HG03175 (cell line): ENCODE measurements around the gene COL4A2.
A peak's percentile ranks its signal among the peaks of the same experiment; 100 is the strongest.

Source experiments
- ATAC-seq: cut with Tn5 transposase; IDR thresholded peaks from one replicate; pipeline ENCODE4 v1.9.1; 2021; ENCODE audit warnings: mild to moderate bottlenecking, moderate library complexity; ENCODE audit not compliant: unreplicated experiment

Gene COL4A2

DNA sequence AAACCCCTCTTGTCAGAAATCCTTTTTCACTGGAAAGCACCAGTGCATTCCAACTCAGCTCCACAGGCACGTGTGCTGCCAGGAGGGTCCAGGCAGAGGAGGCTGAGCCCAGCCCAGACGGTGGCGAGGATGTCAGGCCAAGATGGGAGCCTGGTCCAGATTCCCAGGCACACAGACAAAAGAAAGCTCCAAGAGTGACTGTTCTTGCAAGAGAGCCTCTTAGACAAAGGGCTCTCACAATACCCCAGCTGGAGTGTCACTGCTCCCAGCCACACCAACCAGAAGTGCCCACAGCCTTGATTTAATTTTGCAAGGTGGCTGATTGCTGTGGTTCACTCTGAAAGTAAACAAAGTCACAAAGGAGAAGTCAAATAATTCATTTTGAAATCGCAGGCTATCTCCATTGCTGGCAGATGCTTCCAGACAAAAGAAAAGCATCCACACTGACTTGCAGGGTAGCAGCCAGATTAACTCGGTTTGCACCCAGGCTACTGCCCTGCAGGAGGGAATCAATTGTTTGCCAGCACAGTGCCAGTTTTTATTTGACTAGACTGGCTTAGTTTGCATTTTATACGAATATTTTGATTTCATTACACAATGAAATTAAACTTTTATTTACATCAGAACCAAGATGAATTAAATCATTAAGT, 159.3 kb downstream of the COL4A2 start:
- no peak for ATAC-seq

DNA sequence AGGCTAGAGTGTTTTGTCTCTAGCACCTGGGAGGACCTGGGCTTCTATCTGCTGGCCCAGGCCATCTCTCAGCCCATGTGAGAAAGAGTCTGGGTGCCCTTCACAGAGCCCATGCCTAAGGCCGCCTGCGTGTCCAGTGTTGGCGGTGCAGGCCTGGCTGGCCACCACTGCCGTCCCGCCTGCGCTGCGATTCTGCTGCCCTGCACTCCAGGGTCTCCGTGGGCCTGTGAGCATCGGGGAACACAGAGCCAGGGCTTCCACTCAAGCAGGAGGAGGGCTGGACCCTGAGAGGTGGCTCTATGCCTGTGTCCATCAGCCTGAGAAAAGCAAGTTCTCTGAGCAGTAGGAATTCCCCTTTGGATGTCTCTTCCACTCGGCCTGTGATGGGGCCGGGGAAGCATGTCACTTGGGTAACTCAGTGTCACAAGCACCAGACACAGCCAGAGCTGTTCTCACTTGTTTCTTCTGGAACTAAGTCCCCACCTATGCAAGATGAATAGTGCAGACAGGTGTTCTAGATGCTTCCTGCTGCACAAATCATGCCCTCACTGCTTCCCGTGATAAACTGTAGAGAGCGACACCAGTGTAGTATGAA, 160.5 kb downstream of the COL4A2 start:
- no peak for ATAC-seq

DNA sequence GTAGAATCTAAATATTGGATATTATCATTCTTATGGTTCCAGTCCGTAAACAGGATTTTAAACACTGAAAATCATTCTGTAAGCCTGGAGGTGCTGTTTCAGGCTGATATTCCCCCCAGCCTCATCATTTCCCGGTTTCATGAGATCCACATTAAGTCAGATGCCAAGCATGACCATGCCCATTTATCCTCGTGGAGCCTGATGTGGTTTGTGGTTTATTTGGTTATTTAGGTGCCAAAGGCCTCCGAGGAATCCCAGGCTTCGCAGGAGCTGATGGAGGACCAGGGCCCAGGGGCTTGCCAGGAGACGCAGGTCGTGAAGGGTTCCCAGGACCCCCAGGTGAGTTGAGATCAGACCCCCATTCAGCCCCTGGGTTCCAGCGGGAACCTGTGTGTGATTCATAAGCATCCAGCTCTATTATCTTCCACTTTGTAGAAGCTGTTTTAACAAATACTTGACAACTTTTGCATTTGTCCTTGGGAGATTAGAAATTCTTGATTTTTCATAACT, 162.0 kb downstream of the COL4A2 start:
- no peak for ATAC-seq

DNA sequence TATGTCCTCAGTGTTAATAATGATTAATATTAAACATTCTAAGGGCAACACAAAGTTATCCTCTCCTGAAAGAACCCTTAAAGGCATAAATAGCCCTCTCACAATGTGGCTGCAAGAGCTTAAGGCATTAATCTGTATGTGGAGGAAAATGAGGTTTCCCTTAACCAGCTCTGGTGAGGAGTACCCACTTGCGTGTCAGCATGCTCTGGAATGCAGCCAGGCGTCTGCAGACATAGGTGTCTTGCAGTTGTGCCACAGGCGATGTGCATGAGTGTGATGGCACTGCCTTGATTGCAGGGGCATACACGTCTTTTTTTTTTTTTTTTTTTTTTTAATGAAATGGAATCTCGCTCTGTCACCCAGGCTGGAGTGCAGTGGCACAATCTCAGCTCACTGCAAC, 162.5 kb downstream of the COL4A2 start:
- no peak for ATAC-seq

DNA sequence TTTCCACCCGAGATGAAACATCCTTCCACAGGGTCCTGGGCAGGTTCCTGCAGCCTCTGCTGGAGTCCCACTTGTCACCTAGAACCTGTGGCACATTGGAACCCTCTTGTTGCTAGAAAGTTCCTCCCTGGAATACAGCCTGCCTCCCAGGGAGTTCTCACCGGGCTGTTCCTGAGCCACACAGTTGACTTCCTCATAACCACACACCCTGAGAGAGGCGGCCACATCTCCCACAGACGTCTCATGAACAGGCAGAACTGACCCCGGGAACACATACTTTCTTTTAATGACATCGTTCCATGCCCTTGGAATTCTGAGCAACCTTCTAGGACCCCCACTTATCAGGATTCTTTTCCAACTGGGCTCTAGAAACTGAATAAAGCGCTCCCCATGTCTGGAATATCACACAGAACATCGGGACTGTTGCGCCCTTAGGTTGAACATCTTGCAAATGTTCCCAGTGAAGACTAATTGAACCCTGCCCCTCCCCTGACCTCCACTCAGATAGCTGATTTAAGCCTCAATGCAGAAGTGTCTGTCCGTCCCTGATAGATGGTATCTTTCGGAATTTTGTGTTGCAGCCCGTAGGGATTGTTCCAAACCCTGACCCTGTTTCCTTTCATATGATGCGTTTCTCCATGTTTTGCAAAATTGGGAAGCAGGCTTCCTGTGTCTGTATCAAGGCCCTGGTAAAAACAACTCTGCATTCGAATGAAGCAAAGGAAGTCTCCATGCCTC, 163.4 kb downstream of the COL4A2 start:
- no peak for ATAC-seq

DNA sequence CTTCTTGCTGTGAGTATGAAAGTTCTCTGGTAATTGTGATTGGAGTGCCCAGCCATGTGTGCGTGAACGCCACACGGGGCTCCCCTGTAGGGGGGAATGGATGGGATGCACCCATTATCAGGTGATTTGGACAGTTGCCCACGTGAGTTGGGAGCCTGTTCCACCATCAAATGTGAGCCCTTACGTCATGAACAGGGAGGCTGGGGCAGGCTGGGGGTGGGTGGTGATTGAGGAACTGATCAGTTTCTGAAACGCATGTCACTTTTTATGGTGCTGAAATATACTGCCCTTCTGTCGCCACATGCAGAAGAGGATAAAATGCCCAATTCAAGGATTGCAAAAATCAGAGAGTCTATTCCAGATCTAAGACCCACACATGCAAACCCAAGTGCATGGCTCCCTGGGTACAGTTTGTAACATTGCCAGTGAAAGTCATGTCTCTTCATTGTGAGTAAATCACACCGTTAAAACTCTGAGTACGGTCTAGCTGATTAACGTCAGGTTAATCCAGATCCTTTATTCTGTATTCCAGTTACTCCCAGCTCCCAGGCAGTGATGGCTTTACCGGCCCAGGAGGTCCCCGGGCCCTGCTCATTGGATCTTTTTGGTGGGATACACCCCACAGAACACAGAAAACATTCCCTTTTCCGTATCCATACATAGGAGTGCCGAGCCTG, 164.2 kb downstream of the COL4A2 start:
- ATAC-seq, result peak; percentile 63

DNA sequence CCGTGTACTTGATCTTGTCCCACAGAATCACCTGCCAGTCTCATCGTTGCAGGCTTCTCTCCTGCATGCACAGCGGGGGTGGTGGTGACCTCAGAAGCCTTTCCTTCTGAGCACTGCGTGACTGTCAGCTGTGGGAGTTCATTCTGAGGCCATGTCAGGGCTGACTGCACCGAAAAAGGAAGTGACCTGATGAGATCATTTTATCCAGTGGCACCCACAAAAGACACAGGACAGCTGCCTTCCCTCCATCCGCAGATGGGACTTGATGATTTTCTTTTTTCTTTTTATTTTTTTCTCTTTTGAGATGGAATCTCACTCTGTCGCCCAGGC, 164.7 kb downstream of the COL4A2 start:
- peak; percentile 98 for ATAC-seq

DNA sequence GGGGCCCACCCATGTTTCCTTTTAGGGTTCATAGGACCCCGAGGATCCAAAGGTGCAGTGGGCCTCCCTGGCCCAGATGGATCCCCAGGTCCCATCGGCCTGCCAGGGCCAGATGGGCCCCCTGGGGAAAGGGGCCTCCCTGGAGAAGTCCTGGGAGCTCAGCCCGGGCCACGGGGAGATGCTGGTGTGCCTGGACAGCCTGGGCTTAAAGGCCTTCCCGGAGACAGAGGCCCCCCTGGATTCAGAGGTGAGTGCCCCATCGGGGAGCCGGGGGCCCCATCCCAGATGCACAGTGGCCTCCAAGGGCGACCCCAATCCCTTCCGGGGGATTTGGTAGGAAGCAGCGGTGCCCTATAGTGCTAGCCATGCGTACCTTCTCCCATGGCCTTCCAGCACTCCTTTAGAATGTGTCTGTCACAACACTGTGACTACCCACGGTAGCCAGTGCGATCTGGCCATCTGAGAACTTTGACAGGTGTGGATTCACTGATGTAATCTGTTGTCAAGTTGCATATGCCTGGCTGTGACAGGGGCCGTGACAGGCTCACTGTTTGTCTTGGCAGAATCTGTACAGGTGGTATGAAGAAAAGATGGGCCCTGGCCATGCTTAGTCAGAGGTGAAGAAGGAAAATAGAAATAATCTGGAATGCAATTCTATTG, 165.9 kb downstream of the COL4A2 start:
- no peak for ATAC-seq

DNA sequence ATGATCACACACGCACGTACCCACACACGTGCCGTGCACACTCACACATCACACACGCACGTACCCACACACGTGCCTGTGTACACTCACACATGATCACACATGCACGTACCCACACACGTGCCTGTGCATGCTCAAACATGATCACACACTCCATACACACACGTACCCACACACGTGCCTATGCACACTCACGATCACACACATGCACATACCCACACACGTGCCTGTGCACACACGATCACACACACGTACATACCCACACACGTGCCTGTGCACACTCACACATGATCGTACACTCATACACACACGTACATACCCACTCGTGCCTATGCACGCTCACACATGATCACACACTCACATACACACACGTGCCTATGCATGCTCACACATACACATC, 167.6 kb downstream of the COL4A2 start:
- ATAC-seq, result no peak

DNA sequence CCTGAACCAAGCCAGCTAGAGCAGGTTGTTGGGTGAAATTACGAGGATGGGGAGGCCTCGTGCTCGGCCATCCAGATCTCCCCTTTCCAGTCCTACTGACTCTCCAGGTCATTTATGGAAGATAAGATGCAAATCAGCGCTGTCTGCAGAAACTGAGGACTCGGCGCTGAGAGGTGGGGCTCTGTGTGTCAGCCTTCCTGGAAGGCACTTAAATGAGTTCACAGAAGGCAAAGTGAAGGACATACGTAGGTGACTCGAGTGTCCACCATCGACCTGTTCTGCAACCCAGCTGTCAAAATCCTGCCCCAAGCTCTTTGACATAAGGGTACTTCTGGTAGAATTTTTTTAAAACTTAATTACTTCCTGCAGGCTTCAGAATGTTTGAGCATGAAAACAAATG, 168.0 kb downstream of the COL4A2 start:
- no peak for ATAC-seq

DNA sequence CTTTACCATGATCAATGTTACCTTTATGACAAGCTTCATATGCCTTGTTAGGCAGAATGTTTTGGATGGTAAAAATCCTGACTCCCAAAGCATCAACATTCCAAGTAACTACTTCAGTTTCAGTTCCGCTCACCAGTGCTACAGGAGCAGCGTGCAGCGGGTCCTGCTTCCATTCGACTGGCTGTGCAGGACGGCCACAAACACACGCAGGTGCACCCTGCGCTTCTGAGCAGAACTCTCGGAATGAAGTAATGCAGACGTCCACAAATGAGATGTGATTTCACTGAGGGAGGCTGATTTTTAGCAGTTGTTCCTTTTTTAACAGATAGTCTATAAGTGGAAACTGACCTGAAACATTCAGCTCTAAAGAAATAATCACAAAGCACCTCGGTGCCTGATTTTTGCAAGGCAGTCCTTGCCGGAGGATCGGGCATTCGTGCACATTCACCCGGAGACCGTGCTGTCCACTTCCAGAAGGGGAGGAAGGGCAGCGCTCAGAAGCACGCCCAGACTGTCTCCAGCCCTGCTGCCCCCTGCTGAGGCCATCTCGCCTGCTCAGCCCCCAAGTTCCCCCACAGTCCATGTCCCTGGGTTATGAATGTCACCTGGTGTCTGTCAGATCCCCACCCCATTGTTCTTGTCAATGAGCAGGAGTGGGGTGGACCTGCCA, 168.6 kb downstream of the COL4A2 start:
- no peak for ATAC-seq

DNA sequence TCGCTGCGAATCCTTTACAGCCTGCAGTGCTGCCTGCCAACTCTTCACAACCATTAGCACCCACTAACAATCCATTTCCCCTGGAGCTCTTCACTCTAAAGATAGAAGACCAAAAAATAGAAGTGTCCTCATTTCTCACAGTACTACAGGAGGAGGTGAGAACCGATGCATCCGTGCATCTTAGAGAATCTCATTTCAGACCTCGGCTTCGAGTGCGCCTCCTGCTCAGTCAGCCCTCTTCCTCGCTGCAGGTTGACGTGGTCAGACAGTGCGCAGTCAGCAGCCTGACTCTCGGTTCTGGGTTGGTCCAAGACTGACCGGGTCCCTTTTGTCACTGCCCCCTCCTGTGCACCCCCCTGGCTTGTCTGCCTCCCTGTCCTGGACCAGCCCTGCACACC, 169.1 kb downstream of the COL4A2 start:
- no peak for ATAC-seq

DNA sequence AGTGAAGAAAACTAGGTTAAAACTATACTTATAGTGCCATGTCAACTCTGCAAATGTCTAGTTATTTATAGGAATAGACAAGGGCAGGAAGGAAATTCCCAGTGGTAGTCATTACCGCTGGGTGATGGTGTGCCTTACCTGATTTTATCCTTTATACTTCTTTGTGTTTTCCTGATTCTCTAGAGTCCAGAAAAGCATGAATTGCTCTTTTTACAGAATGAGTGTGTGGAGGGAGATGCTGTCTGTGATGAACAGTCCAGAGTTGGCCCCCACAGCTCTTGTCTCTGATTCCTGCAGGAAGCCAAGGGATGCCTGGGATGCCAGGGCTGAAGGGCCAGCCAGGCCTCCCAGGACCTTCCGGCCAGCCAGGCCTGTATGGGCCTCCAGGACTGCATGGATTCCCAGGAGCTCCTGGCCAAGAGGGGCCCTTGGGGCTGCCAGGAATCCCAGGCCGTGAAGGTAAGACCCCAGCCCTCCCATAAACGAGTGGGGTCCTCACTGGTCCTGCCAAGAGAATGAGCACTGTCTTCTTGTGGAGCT, 170.7 kb downstream of the COL4A2 start:
- no peak for ATAC-seq

DNA sequence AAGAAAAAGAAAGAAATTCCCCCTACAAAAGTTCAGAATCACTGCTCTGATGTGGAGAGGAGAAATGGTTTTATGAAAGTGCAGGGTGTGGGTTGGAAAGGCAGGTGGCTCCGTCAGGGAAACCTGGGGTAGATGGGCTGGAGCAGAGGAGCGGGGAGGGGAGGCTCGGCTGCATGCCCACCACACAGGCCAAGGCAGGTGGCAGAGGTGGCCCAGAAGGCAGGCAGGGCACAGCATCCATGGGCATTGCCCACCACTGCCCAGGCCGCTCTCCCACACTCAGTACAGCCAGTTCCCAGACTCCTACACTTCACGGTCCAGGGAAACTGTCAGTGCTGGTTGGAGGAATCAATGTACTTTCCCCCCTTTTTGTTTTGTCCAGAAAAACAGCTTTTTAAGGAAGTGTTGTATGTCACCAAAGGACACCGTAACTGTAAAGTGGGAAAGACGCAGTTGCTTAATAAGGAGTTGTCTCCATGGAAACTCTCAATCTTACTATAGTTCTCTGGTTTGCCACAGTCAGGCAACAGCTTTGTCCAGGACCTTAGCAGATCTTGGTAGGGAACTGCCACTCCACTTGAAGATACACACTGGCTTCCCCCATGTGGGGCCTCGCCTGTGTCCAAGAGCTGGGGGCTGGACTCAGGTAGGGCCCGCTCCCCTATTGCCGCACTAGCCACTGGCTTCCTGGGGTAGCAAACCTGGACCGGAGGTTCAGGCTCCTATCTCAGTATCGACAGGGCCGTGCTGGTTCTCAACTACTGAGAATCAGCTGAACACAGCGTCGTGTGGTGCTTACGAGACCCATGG, 171.5 kb downstream of the COL4A2 start:
- no peak for ATAC-seq

DNA sequence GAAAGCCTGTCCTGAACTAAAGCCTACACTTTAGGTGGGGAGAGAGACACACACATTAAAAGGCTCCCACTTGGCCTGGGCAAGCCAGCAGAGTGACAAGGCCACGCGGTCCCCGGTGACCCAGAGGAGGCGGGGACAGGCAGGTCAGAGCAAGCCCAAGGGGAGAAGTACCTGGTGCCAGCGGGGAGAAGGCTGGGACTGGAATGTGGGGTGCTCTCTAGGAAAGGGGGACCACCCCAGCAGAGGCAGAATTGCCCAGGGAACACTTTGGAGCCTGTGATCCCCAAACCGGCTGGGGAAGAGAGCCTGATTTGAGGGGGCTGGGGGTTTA, 172.1 kb downstream of the COL4A2 start:
- ATAC-seq, result no peak

DNA sequence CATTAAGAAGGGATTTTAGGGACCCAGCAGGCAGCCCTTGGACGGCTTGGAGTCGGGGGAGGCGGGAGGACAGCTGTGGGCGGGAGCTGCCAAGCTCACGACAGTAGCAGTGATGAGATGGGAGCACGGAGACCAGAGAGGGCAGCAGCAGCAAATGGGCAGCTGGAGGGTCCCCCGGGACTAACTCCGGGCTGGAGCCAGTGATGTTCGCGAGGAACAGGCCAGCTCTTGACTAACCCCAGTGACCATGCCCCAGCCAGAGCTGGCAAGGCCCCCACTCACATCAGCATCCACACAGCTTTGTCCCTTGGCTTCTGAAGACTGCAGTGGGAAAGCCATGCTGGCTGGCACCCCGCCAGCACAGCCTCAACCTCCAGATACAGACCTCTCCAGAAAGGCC, 172.6 kb downstream of the COL4A2 start:
- no peak for ATAC-seq

DNA sequence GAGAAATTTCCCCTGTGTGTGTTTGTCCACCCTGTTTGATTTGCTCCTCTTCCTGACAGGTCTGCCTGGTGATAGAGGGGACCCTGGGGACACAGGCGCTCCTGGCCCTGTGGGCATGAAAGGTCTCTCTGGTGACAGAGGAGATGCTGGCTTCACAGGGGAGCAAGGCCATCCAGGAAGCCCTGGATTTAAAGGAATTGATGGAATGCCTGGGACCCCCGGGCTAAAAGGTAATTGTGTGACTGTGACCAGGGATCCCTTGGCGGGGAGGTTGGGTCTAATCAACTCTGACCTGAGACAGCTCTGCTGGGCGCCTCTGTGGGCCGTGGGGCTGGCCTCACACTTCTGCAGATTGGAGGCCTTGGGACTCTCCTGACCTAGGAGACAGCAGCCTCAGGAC, 173.1 kb downstream of the COL4A2 start:
- no peak for ATAC-seq

DNA sequence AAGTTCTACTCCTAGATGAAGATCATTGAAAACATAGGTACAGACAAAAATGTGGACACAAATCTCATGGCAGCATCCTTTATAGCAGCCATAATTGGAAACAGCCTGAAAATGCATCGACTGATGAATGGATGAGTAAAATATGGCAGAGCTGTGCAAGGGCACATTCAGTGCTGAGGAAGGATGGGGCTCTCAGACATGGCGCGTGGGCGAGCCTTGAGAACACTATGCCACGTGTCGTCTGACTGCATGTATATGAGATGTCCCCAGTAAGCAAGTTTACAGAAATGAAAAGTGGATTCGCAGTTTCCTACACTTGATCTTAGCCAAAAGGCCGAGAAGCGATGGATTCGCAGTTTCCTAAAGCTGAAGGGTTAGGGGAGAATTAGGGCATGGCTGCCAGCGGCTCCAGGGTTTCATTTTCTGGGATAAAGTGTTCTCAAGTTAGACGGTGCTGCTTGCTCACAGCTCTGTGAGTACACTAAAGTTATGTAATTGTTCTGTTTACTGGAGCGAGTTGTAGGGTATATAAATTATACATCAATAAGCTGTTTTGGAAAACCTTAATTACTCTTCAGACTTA, 176.4 kb downstream of the COL4A2 start:
- no peak for ATAC-seq

DNA sequence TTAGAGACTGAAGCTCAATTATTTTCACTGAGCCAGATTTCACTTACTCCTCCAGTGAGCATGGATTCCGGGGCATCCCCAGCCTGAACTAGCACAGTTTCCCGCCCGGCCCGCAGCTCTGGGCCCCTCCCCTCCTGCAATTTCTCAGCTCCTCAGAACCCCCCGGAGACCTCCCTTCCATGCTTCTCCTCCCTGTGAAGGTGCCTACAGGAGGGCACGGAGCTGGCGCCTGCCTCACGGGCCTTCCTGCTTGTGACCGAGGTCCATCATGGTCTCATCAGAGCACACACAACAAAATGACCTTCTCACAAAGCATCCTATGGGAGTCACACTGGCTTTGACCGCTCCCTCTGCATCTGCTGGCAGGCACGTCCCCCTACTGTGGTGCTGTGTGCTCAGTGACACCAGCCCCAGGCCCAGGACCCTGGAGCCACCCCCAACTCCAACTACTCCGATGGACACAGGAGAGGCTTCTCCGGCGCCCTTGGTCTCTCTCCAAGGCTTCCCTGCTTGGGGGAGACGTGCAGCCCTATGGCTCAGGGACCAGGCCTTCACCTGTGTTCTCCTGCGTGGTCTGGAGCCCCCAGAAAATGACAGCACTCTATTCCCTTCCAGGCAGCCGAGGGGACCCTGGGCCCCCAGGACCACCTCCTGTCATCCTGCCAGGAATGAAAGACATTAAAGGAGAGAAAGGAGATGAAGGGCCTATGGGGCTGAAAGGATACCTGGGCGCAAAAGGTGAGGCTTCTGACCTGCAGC, 177.4 kb downstream of the COL4A2 start:
- ATAC-seq, result no peak
